HFFc6 (cell line): ENCODE measurements around the gene CCDC183. TPM values are rescaled to one million over a fixed set of nuclear protein-coding genes. Genes with fewer than 3 reads are reported as not detected.
"Not testable (repeated sequence)": the region's sequence is repeated elsewhere in the genome, so short reads cannot be mapped to it uniquely, and the experiment has no call there.

Experiments
- DNase-seq: peaks from one replicate; pipeline ENCODE4 v3.0.0-alpha.2; 2018
- H3K27ac Mint-ChIP-seq: 2 replicates; pipeline ENCODE4 v1.8.0; 2020; ENCODE audit warnings: mild to moderate bottlenecking, mixed read lengths
- H3K27me3 Mint-ChIP-seq: 2 replicates; pipeline ENCODE4 v1.8.0; 2021; ENCODE audit warnings: mild to moderate bottlenecking, moderate library complexity, mixed read lengths; ENCODE audit not compliant: insufficient read depth
- H3K36me3 Mint-ChIP-seq: 2 replicates; pipeline ENCODE4 v1.8.0; 2021; ENCODE audit warnings: low read depth, mixed read lengths
- H3K4me1 Mint-ChIP-seq: 2 replicates; pipeline ENCODE4 v1.8.0; 2020; ENCODE audit warnings: low read depth, mixed read lengths
- H3K4me3 Mint-ChIP-seq: 2 replicates; pipeline ENCODE4 v1.8.0; 2020; ENCODE audit warnings: mild to moderate bottlenecking, moderate library complexity, mixed read lengths
- H3K9me3 Mint-ChIP-seq: 2 replicates; pipeline ENCODE4 v1.8.0; 2020; ENCODE audit warnings: mild to moderate bottlenecking, mixed read lengths
- total RNA-seq, 6 experiments: library from RNA; stranded (reverse); fragmentation: NEBNext Ultra II Directional; extraction: Animal tissue kit (Norgen Biotek cat#: 25700); gene quantifications; 2 replicates in 1 of 6; 3 replicates in 5 of 6; pipeline ENCODE4 v1.2.3, GENCODE V29; 2021
- TF ChIP-seq, protein P1 (sequence below): fragments of 200-600 bp; sonication (generic); IDR thresholded peaks from 2 replicates; pipeline ENCODE4 v1.5.0; 2021; ENCODE audit warnings: antibody characterized with exemption, mild to moderate bottlenecking

Gene CCDC183
- total RNA-seq, 6 experiments from 2014 or later, result 0.25 to 0.87 (median 0.34) TPM

- peaks cover 3% of the 10 kb centered on the region for H3K27me3 Mint-ChIP-seq
- peaks cover 4% of the 10 kb centered on the region for H3K36me3 Mint-ChIP-seq
- TF ChIP-seq, protein P1, sequence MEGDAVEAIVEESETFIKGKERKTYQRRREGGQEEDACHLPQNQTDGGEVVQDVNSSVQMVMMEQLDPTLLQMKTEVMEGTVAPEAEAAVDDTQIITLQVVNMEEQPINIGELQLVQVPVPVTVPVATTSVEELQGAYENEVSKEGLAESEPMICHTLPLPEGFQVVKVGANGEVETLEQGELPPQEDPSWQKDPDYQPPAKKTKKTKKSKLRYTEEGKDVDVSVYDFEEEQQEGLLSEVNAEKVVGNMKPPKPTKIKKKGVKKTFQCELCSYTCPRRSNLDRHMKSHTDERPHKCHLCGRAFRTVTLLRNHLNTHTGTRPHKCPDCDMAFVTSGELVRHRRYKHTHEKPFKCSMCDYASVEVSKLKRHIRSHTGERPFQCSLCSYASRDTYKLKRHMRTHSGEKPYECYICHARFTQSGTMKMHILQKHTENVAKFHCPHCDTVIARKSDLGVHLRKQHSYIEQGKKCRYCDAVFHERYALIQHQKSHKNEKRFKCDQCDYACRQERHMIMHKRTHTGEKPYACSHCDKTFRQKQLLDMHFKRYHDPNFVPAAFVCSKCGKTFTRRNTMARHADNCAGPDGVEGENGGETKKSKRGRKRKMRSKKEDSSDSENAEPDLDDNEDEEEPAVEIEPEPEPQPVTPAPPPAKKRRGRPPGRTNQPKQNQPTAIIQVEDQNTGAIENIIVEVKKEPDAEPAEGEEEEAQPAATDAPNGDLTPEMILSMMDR, result no peak
- no peak overlapping the region for H3K27ac Mint-ChIP-seq
- no peak overlapping the region for H3K4me3 Mint-ChIP-seq
- H3K4me1 Mint-ChIP-seq, result peaks cover 6% of the 10 kb centered on the region
- DNase-seq, result no peak
- H3K9me3 Mint-ChIP-seq, result no peaks in the 10 kb centered on the region
Measured at GRCh38 chr9:136835162-136835931, 39.2 kb downstream of the CCDC183 start.

GRCh38 chr9:136835932-136836904 is 40.1 kb downstream of the CCDC183 start:
- Mint-ChIP-seq H3K27me3 (peaks cover 3% of the 10 kb centered on the region), H3K36me3 (peaks cover 4% of the 10 kb centered on the region), H3K27ac (no peak overlapping the region), H3K4me1 (peaks cover 10% of the 10 kb centered on the region), H3K4me3 (no peak overlapping the region), H3K9me3 (no peaks in the 10 kb centered on the region)
- TF ChIP-seq, protein P1, result no peak
- no peak for DNase-seq

DNA sequence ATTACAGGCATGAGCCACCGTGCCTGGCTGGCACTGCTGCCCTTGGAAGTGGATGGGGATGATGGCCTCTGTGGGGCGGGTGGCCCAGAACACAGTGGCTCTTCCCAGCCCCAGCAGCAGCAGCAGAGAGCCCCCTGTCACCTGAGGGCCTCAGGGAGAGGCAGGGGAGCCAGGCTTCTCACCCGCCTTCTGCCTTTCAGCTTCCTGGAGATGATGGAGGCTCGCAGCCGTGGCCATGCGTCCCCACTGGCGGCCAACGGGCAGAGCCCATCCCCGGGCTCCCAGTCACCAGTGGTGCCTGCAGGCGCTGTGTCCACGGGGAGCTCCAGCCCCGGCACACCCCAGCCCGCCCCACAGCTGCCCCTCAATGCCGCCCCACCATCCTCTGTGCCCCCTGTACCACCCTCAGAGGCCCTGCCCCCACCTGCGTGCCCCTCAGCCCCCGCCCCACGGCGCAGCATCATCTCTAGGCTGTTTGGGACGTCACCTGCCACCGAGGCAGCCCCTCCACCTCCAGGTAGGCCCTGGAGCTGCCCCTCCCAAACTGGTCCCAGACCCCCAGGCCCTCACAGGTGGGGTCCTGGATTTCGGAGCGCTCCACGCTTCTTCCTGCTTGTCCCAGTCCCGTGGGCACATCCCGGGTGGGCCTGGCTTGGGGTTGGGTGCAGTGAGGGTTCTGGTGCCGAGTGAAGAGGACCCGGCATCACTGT is 41.2 kb downstream of the CCDC183 start:
- TF ChIP-seq, protein P1, result no peak
- H3K27me3 Mint-ChIP-seq, result peaks cover 6% of the 10 kb centered on the region
- H3K36me3 Mint-ChIP-seq, result peaks cover 4% of the 10 kb centered on the region
- peaks cover 19% of the 10 kb centered on the region for H3K4me1 Mint-ChIP-seq
- H3K9me3 Mint-ChIP-seq, result no peaks in the 10 kb centered on the region
- no peak overlapping the region for H3K4me3 Mint-ChIP-seq
- H3K27ac Mint-ChIP-seq, result no peak overlapping the region
- no peak for DNase-seq

DNA sequence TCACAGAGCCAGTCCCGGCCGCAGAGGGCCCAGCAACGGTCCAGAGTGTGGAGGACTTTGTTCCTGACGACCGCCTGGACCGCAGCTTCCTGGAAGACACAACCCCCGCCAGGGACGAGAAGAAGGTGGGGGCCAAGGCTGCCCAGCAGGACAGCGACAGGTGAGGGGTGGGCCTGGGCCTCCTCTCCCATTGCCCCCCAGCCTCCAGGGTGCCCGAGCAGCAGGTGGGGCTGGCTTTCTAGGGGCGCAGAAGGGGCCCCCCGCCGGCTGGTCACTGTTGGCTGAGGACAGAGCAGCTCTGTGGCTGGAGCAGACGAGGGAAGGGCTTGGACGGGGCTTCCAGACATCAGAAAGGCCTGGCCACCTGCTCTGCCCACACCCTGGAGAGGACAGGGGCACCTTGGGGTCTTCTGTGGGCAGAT is 41.7 kb downstream of the CCDC183 start:
- peaks cover 20% of the 10 kb centered on the region for H3K4me1 Mint-ChIP-seq
- not testable (repeated sequence) for H3K36me3 Mint-ChIP-seq, H3K27ac Mint-ChIP-seq, H3K9me3 Mint-ChIP-seq, DNase-seq, H3K27me3 Mint-ChIP-seq, H3K4me3 Mint-ChIP-seq

DNA sequence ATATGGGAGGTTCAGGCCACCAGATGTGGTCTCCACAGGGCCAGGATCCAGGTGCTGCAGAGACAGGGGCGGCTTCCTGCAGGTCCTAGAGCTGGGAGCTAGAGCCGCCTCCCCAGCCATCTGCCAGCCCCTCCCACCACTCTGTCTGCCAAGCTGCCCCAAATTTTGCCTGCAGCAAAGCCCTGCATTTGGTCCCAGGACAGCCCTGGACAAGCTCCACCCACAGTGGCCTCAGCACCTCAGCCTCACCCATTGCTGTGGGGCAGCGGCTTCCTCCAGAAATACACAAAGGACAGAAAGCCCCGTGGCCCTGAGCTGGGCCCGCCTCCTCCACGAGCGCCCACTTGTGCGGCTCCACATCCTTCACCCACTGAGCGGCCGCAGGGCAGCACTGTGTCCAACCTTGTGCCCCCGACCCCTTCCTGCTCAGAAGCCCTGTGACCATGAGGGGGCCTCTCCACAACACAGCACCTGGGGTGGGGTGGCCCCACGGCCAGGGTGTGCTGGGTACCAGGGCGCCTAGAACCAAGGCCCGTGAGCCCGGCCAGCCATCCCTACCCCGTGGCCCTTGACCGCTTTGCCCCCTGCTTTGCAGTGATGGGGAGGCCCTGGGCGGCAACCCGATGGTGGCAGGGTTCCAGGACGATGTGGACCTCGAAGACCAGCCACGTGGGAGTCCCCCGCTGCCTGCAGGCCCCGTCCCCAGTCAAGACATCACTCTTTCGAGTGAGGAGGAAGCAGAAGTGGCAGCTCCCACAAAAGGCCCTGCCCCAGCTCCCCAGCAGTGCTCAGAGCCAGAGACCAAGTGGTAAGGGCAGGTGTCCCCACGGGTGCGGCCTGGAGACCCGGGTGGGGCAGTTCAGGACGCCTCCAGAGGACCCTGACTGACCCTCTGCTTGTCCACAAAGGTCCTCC is 42.4 kb downstream of the CCDC183 start:
- H3K4me3 Mint-ChIP-seq, result no peak overlapping the region
- peaks cover 4% of the 10 kb centered on the region for H3K36me3 Mint-ChIP-seq
- TF ChIP-seq, protein P1, result no peak
- H3K27ac Mint-ChIP-seq, result no peak overlapping the region
- no peaks in the 10 kb centered on the region for H3K9me3 Mint-ChIP-seq
- H3K4me1 Mint-ChIP-seq, result peaks cover 20% of the 10 kb centered on the region
- peaks cover 10% of the 10 kb centered on the region for H3K27me3 Mint-ChIP-seq
- no peak for DNase-seq
